NCI-H226 (cell line): Measurements from ENCODE around the gene IGF2R.
"Not testable (repeated sequence)": the region's sequence is repeated elsewhere in the genome, so short reads cannot be mapped to it uniquely, and the experiment has no call there.

Source experiments
- DNase-seq: peaks from one replicate; pipeline ENCODE4 v3.0.0-alpha.2; 2015

The IGF2R gene

GRCh38 chr6:160110586-160111123 lies 141.8 kb downstream of the IGF2R start:
- DNase-seq: no peak

GRCh38 chr6:160111806-160112205 lies 142.9 kb downstream of the IGF2R start:
- no peak for DNase-seq

GRCh38 chr6:160112628-160113299 lies 143.9 kb downstream of the IGF2R start:
- no peak for DNase-seq

- not testable (repeated sequence) for DNase-seq
Measured at GRCh38 chr6:160114536-160114935, 145.7 kb downstream of the IGF2R start.

- DNase-seq: no peak
Measured at GRCh38 chr6:160115421-160115820, 146.5 kb downstream of the IGF2R start.

GRCh38 chr6:160116411-160116810 lies 147.5 kb downstream of the IGF2R start:
- DNase-seq: no peak

GRCh38 chr6:160117137-160117536 lies 148.3 kb downstream of the IGF2R start:
- DNase-seq: no peak

- DNase-seq: no peak
Measured at GRCh38 chr6:160118620-160119229, 149.8 kb downstream of the IGF2R start.

GRCh38 chr6:160120087-160120486 lies 151.2 kb downstream of the IGF2R start:
- no peak for DNase-seq

- DNase-seq: no peak
Measured at GRCh38 chr6:160121558-160121957, 152.7 kb downstream of the IGF2R start, which contains the start of gene SLC22A1. Gene SLC22A1, plus strand, starts transcription at chr6:160121815. Its CDS starts 121 bp downstream, at chr6:160121936.

- no peak for DNase-seq
Measured at GRCh38 chr6:160121981-160122380, 153.1 kb downstream of the IGF2R start.

GRCh38 chr6:160122744-160123143 lies 153.9 kb downstream of the IGF2R start:
- no peak for DNase-seq

GRCh38 chr6:160124007-160124406 lies 155.1 kb downstream of the IGF2R start:
- no peak for DNase-seq

- DNase-seq: no peak
Measured at GRCh38 chr6:160124605-160125004, 155.7 kb downstream of the IGF2R start.

GRCh38 chr6:160125105-160125504 lies 156.2 kb downstream of the IGF2R start:
- DNase-seq: not testable (repeated sequence)

- no peak for DNase-seq
Measured at GRCh38 chr6:160127270-160128124, 158.6 kb downstream of the IGF2R start.

GRCh38 chr6:160128125-160128683 lies 159.3 kb downstream of the IGF2R start:
- no peak for DNase-seq

- no peak for DNase-seq
Measured at GRCh38 chr6:160128879-160129516, 160.1 kb downstream of the IGF2R start.

- DNase-seq: no peak
Measured at GRCh38 chr6:160129881-160130615, 161.2 kb downstream of the IGF2R start.

- no peak for DNase-seq
Measured at GRCh38 chr6:160130729-160131484, 162.0 kb downstream of the IGF2R start.
